HG03064 (cell line): Measurements from ENCODE around the gene LCAT.

Source experiments
- ATAC-seq: cut with Tn5 transposase; IDR thresholded peaks from one replicate; pipeline ENCODE4 v1.9.1; 2021; ENCODE audit warnings: low read depth; ENCODE audit not compliant: unreplicated experiment

Gene LCAT

DNA sequence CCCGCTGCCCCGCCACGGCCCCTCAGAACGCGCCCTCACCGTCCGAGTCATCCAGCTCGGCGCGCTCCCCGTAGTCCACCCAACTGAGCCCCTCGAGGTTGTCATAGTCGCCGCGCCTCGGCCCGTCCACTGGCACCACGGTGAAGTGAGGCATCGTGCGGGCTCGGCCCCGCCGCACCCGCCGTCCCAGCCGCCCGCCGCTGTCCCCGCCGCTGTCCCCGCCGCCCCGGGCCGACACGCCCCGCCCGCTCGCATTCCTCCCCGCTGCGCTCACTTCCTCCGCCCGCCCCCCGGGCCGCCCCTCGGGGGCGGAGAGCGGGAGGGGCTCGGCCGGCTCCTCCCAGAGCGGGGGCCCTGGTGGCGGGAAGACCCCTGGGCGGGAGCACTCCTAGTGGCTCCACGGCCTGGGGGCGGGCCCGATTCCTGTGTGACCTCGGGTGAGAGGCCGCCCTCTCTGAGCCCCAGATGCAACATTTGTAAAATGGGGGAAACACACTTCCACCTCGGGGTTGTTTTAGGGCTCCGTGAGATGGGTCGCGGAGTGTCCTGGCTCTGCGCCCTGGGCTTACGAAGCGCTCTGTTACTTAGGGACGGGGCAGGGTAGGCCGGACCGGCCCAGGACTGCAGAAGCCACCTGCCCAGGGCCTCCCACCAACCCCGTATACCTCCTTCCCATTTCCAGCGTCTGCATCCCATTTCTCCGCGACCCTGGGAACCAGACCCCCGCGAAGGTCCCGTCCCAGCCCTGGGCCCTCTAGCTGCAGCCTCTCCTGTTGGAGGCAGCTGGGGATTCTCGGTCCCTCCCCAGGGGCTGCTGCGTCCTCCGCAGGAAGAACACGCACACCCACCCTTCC is 24.7 kb upstream of the LCAT start, which contains the start of gene SLC12A4:
Gene SLC12A4 (minus strand): TSS at position 238 of the 854 bp plus-strand sequence. CDS start 84 bp downstream, at position 154.
- ATAC-seq = peak; percentile 77

DNA sequence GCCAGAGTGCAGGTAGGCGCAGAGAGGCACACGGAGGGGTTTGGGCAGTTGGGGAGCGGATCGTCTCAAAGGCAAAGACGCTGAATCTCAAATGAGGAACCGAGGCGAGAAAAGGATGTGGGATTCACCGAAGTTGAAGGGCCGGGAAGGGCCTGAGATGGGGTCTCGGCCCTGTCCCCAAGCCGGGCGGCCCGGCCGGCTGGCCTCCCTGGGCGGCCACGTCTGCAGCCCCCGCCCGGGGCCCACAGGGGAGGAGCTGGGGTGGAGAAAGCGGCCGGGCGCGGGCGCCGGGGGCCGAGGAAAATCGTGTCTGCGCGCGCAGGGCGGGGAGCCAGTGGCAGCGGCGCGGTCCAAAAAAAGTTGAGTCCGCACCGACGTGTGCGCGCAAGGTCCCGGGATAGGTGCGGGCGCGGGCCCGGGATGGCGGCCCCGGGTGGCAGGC is 24.1 kb upstream of the LCAT start:
- peak; percentile 38 for ATAC-seq

DNA sequence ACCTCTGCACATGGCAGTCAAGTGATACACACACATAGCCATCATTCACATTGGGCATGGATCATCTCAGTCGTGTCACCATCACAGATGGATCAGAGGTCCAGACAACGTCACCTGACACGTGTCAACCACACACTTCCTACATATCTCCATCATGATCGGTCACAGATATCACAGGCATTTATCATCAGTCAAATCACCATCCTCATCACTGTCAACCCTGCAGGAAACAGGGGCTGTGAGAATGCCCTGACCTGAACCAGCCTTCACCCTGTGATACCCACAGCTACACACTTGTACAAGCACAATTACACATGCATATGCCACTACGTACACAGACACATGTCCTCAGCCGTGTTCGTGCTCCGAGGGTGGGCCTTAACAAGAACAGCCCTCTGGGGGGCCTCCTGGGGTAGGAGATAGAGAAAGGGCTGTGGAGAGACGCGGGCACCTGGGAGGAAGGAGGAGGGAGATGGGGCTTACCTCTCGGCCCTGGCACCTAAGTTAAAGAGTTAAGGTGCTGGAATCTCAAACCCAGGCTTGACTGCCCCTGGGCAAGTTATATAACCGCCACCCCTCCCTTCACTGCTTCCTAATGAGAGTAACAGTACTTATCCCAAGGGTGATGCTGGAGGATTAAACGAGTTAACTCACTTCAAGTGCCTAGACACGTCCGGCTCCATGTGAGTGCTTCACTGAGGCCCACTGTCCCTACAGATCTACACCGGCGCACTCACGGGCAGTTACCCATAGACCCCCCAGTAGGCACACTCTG is 23.4 kb upstream of the LCAT start:
- ATAC-seq = no peak

DNA sequence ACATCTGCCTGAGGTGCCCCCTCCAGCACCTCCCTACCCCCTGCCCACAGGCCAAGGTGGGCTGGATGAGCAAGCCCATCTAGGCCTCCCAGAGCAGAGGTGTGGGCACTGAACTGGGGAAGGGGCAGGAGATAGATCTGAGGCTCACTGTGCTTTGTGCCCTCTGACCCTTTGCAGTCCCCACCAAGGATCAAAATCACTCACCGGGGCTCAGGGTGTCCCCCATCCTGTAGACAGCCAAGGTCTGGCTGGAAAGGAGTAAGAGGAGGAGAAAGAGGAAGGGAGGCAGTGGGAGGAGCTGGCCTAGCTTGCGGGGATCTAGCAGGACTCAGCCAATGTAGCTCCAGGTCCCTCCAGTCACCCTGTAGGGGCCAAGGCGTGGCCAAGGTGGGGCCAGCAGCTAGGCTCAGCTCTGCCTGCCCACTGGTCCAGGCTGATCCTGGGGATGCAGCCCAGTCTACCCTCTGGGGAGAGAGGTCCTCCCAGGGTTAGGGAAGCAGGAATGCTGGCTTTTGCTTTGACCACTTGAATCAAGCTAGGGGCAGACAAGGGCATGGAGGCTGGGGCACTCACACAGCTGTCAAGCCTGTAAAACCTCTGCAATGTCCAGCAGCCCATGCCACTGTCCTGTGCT is 22.7 kb upstream of the LCAT start:
- ATAC-seq = no peak

DNA sequence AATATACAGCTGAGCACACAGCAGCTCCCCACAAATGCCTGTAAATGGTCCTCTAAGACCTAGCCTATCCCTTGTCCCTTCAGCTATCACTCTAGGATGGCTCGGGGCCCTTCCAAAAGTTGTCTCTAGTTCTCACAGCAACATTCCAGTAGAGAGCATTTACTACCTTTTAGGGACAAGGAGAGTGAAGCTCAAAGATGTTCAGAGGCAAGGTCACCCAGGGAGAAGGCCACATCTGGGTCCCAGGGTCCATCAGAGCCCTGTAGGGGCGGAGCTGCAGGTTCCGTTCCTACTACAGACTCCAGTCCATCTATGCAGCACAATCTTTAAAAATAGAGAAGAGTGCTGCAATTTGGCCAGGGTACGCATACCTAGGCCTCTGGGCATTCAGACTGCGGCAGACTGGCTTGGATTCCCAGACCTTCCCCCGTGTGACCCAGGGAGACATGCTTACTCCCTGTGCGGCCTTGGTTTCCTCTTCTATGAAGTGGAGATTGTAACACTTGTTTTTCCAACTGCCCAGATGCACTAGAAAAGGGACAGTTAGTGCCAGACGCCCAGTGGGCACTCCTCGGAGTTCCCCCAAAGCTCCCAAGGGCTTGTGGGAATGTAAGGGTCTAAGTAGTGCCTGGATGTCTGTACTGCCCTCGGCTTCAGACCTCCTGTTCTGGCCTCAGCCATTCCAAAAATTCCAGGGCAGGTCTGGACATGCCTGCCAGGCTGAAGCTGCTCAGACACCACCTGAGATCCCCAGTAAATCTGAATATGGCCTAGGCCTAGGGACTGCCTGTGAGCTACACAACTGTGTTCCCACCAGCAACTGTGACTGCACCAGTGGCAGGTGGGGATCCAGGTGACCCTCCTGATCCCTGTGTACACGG is 22.0 kb upstream of the LCAT start:
- ATAC-seq = no peak

DNA sequence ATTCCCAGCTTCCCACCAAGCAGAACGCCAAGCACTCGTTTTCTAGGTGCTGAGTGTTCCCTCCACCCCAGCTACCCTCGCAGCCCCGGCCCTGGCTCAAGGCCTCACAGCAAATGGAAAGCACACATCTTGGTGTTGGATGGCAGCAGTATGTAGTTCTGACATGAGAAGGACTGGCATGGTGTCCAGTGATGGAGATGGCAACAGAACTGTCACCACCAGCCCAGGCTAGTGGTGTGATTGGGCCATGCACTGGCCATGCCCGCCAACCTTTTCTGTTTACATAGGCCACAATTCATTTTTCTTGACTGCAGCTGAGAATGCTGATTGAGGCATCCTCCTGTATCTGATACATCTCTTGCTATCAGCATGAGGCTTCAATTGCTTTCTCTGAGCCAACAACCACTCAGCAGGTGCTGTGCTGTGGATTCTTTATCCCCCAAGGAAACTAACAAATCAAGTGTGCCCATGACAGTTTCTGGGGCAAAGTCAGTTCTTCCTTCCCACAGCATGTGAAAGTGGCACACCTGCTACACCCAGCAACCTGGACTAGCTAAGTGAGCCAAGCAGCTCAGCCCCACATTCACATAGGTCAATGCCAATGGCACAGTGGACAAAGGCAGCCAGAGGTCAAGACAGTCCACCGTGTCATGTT is 20.7 kb upstream of the LCAT start:
- ATAC-seq = no peak

DNA sequence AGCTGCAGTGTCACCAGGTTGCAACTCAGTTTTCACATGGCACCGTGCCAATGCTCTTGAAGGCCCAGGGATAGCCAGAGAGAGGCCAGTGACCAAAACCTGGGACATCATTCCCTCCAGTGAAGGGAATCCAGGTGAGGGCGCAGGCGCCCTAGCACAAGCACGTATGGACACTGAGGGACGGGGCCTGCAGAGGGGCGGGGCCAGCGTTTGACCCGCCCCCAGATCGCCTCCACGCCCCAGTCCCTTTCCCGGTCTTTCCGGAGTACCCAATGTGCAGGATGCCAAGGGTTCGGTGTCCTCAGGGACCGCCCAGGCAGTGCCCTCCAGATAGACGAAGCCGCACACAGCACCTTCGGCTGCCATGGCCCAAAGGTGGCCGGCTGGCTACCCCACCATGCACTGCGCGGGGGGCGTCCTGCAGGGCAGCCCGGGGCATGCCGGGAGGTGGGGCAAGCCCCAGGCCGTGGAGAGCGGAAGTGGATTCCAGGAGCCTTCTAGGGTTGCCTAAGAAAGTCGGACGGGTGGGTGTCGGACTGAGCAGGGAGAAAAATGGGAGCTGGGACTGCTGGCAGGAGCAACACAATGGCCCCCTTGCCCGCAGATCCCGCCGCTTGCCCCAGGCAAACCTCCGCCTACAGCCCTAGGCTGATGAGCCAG is 19.9 kb upstream of the LCAT start:
- no peak for ATAC-seq

DNA sequence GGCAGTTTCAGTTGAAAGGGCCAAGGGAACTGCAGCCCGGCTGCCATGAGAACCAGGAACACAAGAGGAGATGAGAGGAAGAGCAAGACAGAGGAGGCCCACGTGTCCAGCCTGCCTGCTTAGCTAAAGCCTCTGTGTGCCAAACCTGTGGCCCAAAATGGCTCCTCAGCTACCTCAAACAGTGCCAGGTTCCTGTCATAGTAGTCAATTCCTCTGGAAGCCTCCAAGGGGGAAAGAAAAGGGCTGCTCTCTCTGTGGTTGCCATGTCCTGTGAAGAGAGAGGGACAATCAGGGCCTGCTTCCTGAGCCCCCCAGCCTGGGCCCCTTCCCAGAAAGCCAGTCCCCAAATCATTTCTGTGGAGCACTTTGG is 19.4 kb upstream of the LCAT start:
- no peak for ATAC-seq

DNA sequence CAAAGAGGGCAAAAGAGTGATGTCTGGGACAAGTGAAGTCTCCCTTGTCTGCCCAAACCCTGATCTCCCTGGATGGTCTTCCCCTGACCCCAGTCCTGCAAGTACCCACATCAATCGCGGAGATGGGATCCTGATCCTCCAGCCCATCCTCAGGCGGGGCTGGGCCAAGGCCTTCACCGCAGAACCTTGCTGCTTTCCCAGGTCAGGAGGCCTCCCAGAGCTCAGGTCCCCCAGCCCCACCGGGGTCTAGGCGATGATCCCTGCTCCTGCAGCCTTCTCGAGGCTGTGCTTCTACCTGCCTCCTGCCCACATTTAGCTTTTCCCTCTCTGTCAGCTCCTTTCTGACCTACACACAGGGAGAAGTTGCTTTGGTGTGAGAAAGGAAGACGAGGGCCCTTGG is 18.2 kb upstream of the LCAT start:
- no peak for ATAC-seq

DNA sequence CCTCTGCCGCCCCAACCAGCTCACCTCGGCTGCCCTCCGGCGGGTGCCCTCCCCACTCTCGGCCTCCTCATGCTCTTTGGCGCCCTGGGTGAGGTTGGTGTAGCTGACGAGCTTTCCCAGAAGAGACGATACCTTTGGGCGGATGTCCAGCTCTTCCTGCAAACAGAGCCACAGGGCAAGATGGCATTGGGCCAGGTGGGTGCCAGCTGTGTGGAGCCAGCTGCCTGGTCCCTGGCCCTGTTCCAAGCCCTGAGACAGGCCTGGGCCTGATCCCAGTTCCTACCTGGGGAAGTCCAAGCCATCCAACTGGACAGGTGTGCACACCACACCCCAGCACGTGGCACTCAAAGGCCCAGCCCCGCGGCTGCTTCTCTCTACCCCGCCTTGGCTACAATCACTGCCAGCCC is 17.6 kb upstream of the LCAT start:
- no peak for ATAC-seq

DNA sequence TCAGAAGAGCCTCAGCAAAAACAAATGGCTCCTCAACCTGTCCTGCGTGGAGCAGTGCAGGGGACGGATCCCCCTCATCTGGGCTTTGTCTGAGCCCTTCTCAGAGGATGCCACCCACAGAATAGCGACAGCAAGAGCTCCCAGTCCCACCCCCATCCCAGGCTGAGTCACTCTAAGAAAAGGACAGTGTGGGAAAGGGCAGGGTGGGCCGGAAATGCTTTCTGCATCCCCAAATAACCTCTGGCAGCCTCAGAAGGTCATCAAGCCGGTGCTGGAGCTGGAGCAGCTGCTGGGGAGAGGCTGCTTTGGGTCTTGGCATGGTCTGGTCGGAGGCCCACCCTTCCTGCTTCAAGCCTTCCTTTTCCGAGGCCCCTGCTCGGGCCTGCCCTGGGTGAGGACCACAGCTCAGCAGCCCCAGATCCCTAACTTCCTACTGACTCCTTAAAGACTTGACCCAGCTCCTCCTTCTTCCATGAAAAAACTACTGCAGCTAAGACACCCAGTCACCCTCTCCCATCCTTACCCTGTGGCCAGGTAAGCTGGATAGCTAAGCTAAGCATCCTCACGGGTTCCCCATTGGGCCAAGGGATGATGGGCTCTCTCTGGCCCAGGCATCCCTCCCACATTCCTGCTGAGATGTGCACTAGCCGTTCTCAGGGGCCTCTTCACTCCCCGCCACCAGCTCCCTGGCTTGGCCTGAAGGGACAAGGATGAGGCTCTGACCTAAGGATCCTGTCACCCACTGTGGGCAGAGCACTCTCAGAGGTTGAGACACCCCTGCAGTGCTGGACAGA is 15.8 kb upstream of the LCAT start:
- no peak for ATAC-seq

DNA sequence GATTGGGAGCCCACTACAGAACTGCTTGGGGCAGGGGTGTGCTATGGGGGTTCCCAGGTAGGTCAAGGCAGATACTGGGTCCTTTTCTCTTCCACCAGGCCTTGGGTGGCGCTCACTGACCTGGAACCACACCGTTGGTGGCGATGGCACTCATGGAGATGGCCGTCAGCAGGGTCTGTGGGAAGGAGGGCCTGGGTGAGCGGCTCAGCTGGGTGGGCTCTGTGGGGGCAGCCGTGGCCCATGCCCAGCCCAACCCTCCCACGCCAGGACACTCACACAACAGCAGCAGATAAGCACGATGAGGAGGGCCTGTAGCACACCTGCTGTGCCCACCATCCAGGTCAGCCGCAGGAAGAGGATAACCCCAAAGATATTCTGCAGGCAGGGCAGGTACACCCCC is 13.7 kb upstream of the LCAT start:
- no peak for ATAC-seq

DNA sequence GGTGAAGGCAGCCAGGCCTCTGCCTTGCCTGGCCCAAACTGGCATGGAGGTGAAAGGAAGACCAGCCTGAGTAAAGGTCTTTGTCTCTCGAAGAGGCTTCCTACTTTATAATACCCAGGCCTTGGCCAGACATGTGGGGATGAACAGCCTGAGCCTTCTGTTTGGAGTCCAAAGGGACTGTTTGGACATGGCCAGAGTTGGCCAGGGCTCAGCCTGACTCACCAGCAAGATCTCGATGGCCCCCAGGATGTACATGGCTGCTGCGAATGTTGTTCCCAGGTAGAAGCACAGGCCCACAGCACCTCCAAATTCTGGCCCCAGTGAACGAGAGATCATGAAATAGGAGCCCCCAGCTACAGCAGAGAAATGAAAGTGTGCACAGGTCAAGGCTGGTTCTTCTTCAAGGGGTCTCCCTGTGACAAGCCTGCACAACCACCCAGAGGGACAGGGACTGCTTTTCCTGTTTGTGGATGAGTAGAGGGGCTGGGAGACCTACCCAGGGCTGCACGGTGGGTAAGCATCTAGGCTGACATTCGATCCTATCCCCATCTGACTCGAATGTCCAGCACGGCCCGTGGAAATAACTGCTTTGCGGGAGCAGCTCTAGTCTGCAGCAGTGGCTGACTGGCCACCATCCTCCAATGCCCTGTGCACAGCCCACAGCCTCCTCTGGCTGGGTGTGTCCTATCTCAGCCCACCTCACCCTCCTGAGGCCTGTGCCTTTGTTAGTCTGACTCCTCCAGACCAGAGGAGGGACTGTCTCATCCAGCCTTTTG is 10.7 kb upstream of the LCAT start:
- no peak for ATAC-seq

DNA sequence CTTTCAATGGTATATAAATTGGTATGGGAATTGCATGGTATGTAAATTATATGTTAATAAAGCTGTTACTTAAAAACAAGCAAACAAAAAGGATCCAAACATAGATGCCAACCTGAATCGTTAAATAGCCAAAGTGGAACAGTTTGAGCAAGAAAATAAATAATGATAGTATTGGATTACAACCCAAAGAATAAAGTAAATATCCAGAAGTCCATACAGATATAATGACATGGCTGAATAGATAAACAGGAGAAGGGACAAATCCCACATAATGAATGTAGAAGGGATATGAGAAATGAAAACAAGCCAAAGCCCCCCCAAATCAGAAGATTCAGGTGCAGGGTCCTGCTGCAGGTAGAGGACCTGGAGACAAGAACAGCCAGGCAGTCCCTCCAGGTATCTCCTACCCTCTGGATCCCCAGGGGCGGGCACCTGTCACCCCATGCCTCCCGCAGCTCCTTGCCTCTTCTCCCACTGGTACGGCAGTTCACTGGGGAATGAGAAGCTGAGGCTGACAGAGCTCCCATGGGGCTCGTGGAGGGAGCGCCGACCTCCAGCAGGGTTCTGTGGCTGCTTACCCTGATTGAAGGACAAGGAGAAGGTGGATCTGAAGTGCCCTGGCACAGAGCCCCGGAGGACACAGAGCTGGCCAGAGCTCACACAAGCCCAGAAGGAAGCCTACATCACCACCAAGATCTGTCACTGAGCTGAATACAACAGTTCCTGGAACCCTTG is 9.9 kb upstream of the LCAT start:
- no peak for ATAC-seq

DNA sequence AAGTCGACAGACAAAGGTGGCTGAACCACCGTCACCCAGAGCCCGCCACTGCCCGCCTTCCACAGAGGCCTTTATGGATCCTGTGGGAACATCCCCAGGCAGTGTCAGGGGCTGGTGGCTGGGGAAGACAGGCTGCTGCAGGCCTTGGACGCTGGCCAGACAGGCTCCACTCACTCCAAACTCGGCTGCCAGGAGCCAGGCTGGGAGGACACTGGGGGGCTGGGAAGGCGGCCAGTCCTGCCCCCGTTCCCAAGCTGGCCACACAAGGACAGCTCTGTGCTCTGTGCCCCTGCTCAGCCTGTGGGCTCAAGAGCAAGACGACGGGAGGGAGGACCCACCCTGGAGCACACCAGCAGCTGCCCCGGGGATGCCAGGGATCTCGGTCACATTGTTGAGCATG is 7.6 kb upstream of the LCAT start:
- no peak for ATAC-seq

DNA sequence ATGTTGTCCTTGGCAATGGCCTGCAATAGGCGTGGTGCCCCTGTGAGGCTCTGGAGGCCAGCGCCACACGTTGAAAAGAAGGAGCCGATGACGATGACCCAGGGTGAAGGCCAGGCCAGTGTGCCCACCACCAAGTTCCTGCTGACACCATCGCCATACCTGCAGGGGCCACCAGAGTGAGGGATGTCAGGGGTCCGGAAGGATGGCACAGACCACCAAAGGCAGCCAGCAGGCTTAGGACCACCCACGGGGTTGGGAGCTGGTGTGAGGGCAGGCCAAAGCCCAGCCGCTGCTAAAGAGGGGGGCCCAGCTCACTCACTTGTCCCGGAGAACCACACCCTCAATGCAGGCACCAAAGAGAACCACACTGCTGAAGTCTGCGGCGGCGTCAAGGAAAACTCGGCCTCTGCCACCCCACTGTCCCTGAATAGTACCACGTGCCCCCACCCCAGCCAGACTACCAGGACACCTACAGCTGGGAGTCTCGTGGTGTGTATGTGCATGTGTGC is 6.5 kb upstream of the LCAT start:
- ATAC-seq = no peak

DNA sequence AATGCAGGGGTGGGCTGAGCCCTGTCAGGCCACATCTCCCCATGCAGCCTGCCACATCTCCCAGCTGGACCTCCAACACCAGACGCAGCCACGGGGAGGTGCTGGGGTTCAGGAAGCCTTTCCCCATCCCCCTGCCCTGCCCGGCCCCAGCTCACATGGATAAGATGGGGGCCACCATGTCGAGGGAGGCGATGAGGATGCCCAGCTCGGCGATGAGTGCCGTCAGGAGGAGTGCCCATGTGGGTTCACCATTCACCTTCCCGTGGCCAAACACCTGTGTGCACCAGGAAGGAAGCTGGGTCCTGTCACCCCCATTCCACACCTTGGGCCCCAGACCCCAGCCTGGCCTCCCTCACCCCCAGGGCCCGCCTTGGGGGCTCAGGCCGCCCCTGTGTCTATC is 5.7 kb upstream of the LCAT start:
- ATAC-seq = no peak
